HEK293 (cell line): ENCODE measurements around the gene EYA3.

Source experiments
- YY1 ChIP-seq: fragments of 450-650 bp; formaldehyde crosslinking; IDR thresholded peaks from 2 replicates; pipeline ENCODE4 v1.5.1; 2018; ENCODE audit warnings: missing biosample characterization, missing genetic modification characterization
- TF ChIP-seq, protein P1 (sequence below): fragments of 450-650 bp; formaldehyde crosslinking; IDR thresholded peaks from 2 replicates; pipeline ENCODE4 v1.5.1; 2016; ENCODE audit warnings: missing biosample characterization, missing genetic modification characterization
- TF ChIP-seq, protein P2 (sequence below): fragments of 450-650 bp; formaldehyde crosslinking; IDR thresholded peaks from 2 replicates; pipeline ENCODE4 v1.5.1; 2016; ENCODE audit warnings: missing biosample characterization, missing genetic modification characterization

DNA sequence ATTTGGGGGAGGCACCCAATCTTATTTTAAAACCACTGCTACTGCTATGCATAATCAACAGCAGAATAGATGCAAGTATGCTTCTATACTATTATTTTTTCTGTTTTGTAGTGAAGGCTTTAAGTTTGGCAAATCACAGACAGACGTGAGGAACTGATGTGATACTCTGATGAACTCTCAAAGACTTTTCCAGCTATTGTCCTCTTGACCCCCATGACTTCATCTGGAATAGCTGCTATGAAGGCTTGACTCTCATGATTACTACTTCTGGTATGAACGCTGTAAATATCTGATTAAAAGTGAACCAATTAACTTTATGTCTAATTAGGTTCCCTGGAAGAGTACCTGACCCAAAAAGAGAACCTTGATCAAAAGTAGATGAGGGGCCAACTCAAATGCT, 49.1 kb downstream of the EYA3 start:
- no peak for TF ChIP-seq YY1 (tag by site-specific recombination)
- TF ChIP-seq, protein P1, sequence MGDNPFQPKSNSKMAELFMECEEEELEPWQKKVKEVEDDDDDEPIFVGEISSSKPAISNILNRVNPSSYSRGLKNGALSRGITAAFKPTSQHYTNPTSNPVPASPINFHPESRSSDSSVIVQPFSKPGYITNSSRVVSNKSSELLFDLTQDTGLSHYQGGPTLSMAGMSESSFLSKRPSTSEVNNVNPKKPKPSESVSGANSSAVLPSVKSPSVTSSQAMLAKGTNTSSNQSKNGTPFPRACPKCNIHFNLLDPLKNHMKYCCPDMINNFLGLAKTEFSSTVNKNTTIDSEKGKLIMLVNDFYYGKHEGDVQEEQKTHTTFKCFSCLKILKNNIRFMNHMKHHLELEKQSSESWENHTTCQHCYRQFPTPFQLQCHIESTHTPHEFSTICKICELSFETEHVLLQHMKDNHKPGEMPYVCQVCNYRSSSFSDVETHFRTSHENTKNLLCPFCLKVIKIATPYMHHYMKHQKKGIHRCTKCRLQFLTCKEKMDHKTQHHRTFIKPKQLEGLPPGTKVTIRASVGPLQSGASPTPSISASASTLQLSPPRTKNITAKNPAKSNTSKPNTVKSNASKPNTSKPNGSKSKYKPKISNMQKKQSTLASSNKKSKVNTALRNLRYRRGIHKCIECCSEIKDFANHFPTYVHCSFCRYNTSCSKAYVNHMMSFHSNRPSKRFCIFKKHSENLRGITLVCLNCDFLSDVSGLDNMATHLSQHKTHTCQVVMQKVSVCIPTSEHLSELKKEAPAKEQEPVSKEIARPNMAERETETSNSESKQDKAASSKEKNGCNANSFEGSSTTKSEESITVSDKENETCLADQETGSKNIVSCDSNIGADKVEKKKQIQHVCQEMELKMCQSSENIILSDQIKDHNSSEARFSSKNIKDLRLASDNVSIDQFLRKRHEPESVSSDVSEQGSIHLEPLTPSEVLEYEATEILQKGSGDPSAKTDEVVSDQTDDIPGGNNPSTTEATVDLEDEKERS (tag by site-specific recombination), result no peak
- TF ChIP-seq, protein P2, sequence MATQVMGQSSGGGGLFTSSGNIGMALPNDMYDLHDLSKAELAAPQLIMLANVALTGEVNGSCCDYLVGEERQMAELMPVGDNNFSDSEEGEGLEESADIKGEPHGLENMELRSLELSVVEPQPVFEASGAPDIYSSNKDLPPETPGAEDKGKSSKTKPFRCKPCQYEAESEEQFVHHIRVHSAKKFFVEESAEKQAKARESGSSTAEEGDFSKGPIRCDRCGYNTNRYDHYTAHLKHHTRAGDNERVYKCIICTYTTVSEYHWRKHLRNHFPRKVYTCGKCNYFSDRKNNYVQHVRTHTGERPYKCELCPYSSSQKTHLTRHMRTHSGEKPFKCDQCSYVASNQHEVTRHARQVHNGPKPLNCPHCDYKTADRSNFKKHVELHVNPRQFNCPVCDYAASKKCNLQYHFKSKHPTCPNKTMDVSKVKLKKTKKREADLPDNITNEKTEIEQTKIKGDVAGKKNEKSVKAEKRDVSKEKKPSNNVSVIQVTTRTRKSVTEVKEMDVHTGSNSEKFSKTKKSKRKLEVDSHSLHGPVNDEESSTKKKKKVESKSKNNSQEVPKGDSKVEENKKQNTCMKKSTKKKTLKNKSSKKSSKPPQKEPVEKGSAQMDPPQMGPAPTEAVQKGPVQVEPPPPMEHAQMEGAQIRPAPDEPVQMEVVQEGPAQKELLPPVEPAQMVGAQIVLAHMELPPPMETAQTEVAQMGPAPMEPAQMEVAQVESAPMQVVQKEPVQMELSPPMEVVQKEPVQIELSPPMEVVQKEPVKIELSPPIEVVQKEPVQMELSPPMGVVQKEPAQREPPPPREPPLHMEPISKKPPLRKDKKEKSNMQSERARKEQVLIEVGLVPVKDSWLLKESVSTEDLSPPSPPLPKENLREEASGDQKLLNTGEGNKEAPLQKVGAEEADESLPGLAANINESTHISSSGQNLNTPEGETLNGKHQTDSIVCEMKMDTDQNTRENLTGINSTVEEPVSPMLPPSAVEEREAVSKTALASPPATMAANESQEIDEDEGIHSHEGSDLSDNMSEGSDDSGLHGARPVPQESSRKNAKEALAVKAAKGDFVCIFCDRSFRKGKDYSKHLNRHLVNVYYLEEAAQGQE (tag by site-specific recombination), result no peak
